HepG2 (cell line): ENCODE measurements around the gene PASD1.
"Not testable (repeated sequence)": the region's sequence is repeated elsewhere in the genome, so short reads cannot be mapped to it uniquely, and the experiment has no call there.

Experiments
- JARID2 ChIP-seq: sonication (generic); formaldehyde crosslinking; IDR thresholded peaks from 2 replicates; pipeline ENCODE4 v1.8.1; 2023; ENCODE audit warnings: missing genetic modification reagents, inconsistent platforms; ENCODE audit not compliant: insufficient replicate concordance
- JUN ChIP-seq: sonication (generic); formaldehyde crosslinking; IDR thresholded peaks from 2 replicates; pipeline ENCODE4 v1.4.0; 2020; ENCODE audit warnings: mild to moderate bottlenecking, missing genetic modification reagents
- POLR2A ChIP-seq, 2 experiments: IDR thresholded peaks; 2 replicates each; pipeline ENCODE4 v1.6.1; 2011; ENCODE audit warnings: low read depth in 2 of 2, low read length in 2 of 2, mild to moderate bottlenecking in 1 of 2, moderate library complexity in 1 of 2; ENCODE audit not compliant: insufficient read depth in 1 of 2
- POLR2AphosphoS5 ChIP-seq: IDR thresholded peaks from 2 replicates; pipeline ENCODE4 v1.6.1; 2012; ENCODE audit warnings: low read depth, low read length
- RAD21 ChIP-seq: fragments of 450-650 bp; formaldehyde crosslinking; IDR thresholded peaks from 2 replicates; pipeline ENCODE4 v1.5.0; 2020; ENCODE audit warnings: mild to moderate bottlenecking
- SMC3 ChIP-seq: IDR thresholded peaks from 2 replicates; pipeline ENCODE4 v1.6.1; 2011; ENCODE audit warnings: low read length, improper control_type of control experiment
- ZNF468 ChIP-seq: sonication (generic); formaldehyde crosslinking; IDR thresholded peaks from 2 replicates; pipeline ENCODE4 v1.8.0; 2022; ENCODE audit warnings: mild to moderate bottlenecking, moderate library complexity, missing genetic modification reagents
- TF ChIP-seq, protein P1 (sequence below): sonication (generic); formaldehyde crosslinking; IDR thresholded peaks from 2 replicates; pipeline ENCODE4 v1.5.0; 2020; ENCODE audit warnings: mild to moderate bottlenecking, missing genetic modification reagents, moderate library complexity

DNA sequence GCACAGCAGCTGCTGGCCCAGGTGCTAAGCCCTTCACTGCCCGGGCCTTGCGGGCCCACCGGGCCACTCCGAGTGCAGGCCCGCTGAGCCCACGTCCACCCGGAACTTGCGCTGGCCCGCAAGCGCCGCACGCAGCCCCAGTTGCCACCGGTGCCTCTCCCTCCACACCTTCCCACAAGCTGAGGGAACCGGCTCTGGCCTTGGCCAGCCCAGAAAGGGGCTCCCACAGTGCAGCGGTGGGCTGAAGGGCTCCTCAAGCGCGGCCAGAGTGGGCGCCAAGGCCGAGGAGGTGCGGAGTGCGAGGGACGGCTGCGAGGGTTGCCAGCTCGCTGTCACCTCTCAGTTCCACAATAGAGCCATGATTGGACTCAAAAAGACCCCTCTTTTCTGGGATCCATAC lies 472 bp upstream of the PASD1 start:
- TF ChIP-seq, protein P1, sequence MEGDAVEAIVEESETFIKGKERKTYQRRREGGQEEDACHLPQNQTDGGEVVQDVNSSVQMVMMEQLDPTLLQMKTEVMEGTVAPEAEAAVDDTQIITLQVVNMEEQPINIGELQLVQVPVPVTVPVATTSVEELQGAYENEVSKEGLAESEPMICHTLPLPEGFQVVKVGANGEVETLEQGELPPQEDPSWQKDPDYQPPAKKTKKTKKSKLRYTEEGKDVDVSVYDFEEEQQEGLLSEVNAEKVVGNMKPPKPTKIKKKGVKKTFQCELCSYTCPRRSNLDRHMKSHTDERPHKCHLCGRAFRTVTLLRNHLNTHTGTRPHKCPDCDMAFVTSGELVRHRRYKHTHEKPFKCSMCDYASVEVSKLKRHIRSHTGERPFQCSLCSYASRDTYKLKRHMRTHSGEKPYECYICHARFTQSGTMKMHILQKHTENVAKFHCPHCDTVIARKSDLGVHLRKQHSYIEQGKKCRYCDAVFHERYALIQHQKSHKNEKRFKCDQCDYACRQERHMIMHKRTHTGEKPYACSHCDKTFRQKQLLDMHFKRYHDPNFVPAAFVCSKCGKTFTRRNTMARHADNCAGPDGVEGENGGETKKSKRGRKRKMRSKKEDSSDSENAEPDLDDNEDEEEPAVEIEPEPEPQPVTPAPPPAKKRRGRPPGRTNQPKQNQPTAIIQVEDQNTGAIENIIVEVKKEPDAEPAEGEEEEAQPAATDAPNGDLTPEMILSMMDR: not testable (repeated sequence)
- TF ChIP-seq ZNF468 (CRISPR knock-in tag); JARID2 (CRISPR knock-in tag); RAD21; POLR2AphosphoS5; SMC3; POLR2A (IDR thresholded peaks at IDR 0.05; ENCODE audit: insufficient read depth in 1 of 2, low read depth in 2 of 2, low read length in 2 of 2); JUN (CRISPR knock-in tag): not testable (repeated sequence)
